SK-N-SH (cell line): Measurements from ENCODE around the gene CNTNAP2. TPM values are rescaled to one million over a fixed set of nuclear protein-coding genes. Genes with fewer than 3 reads are reported as not detected.

Experiments
- CTCF ChIA-PET: fragments of 300-600, 350-600 bp; formaldehyde crosslinking; extraction: SDS; loops from one replicate; lab custom pipeline; 2021; lab: Yijun Ruan, JAX
- POLR2A ChIA-PET: fragments of 350-600 bp; sonication (Branson Sonifier 250); formaldehyde crosslinking; extraction: SDS; loops from one replicate; lab custom pipeline; 2020; ENCODE audit warnings: antibody characterized with exemption, inconsistent platforms; lab: Yijun Ruan, JAX
- DNase-seq: peaks from one replicate; pipeline ENCODE4 v3.0.0; 2012
- H2AFZ ChIP-seq: fragments of 200-600 bp; sonication (generic); 2 replicates; pipeline ENCODE4 v1.8.1; 2016; ENCODE audit warnings: antibody characterized with exemption, mild to moderate bottlenecking, low read depth
- H3F3A ChIP-seq: fragments of 200-600 bp; sonication (generic); replicated peaks from 2 replicates; pipeline ENCODE3; 2016; ENCODE audit warnings: antibody characterized with exemption, mild to moderate bottlenecking; ENCODE audit not compliant: insufficient read depth
- H3K27ac ChIP-seq, 2 experiments: fragments of 200-500 bp in 1 of 2; fragments of 200-600 bp in 1 of 2; sonication (Bioruptor generic) in 1 of 2; sonication (generic), shearing (Covaris generic) in 1 of 2; 2 replicates each; pipeline versions ENCODE4 v1.5.1 to v1.6.1; 2014 to 2016; ENCODE audit warnings: low read depth in 2 of 2, inconsistent platforms in 1 of 2, low read length in 1 of 2, mild to moderate bottlenecking in 1 of 2, mixed read lengths in 1 of 2
- H3K27me3 ChIP-seq: fragments of 200-600 bp; sonication (generic), shearing (Covaris generic); 2 replicates; pipeline ENCODE4 v1.6.1; 2016; ENCODE audit warnings: mixed run types; ENCODE audit not compliant: insufficient read depth
- H3K36me3 ChIP-seq, 2 experiments: fragments of 200-500 bp in 1 of 2; fragments of 200-600 bp in 1 of 2; sonication (Bioruptor generic) in 1 of 2; sonication (generic) in 1 of 2; replicated peaks in 1 of 2; 2 replicates each; pipeline versions ENCODE3 to v1.5.1; 2014 to 2016; ENCODE audit warnings: low read length in 1 of 2, mild to moderate bottlenecking in 1 of 2; ENCODE audit not compliant: insufficient read depth in 2 of 2, control insufficient read depth in 1 of 2
- H3K4me1 ChIP-seq, 2 experiments: fragments of 200-500 bp in 1 of 2; fragments of 200-600 bp in 1 of 2; sonication (Bioruptor generic) in 1 of 2; sonication (generic), shearing (Covaris generic) in 1 of 2; 2 replicates each; pipeline versions ENCODE4 v1.5.1 to v1.6.1; 2014 to 2016; ENCODE audit warnings: low read depth in 1 of 2, low read length in 1 of 2, mixed run types in 1 of 2; ENCODE audit not compliant: insufficient read depth in 2 of 2, control insufficient read depth in 1 of 2
- H3K4me2 ChIP-seq: fragments of 200-600 bp; sonication (generic), shearing (Covaris generic); 2 replicates; pipeline ENCODE4 v1.6.1; 2017; ENCODE audit warnings: mixed run types
- H3K4me3 ChIP-seq, 2 experiments: fragments of 200-500 bp in 1 of 2; fragments of 200-600 bp in 1 of 2; sonication (Bioruptor generic) in 1 of 2; sonication (generic), shearing (Covaris generic) in 1 of 2; 2 replicates each; pipeline versions ENCODE4 v1.5.1 to v1.8.1; 2014 to 2016; ENCODE audit warnings: low read depth in 2 of 2, inconsistent platforms in 1 of 2, low read length in 1 of 2, mild to moderate bottlenecking in 1 of 2, mixed read lengths in 1 of 2, moderate library complexity in 1 of 2
- H3K79me2 ChIP-seq: fragments of 200-600 bp; sonication (generic); 2 replicates; pipeline ENCODE4 v1.8.1; 2017; ENCODE audit warnings: mild to moderate bottlenecking; ENCODE audit not compliant: insufficient read depth
- H3K9ac ChIP-seq: fragments of 200-600 bp; sonication (generic); 2 replicates; pipeline ENCODE4 v1.6.1; 2017; ENCODE audit warnings: mixed run types
- H3K9me2 ChIP-seq: fragments of 200-600 bp; sonication (generic); 2 replicates; pipeline ENCODE4 v1.6.1; 2017; ENCODE audit warnings: mixed run types
- H3K9me3 ChIP-seq: fragments of 200-600 bp; sonication (generic); 2 replicates; pipeline ENCODE4 v1.6.1; 2017; ENCODE audit warnings: mixed run types, mild to moderate bottlenecking, moderate library complexity
- H4K20me1 ChIP-seq: fragments of 200-600 bp; sonication (generic); 2 replicates; pipeline ENCODE4 v1.6.1; 2017; ENCODE audit warnings: mild to moderate bottlenecking, mixed run types; ENCODE audit not compliant: insufficient read depth
- ELF1 ChIP-seq: IDR thresholded peaks from 2 replicates; pipeline ENCODE4 v1.4.0; 2012
- FOXM1 ChIP-seq: IDR thresholded peaks from 2 replicates; pipeline ENCODE4 v1.4.0; 2012; ENCODE audit warnings: low read depth, mild to moderate bottlenecking
- IRF3 ChIP-seq: fragments of 150-350 bp; IDR thresholded peaks from 2 replicates; pipeline ENCODE4 v1.6.1; 2016; ENCODE audit warnings: mild to moderate bottlenecking, low read depth, low read length
- MEF2A ChIP-seq: IDR thresholded peaks from 2 replicates; pipeline ENCODE4 v1.4.0; 2012; ENCODE audit warnings: low read depth, borderline replicate concordance
- RAD21 ChIP-seq: IDR thresholded peaks from 2 replicates; pipeline ENCODE4 v1.6.1; 2012; ENCODE audit warnings: mild to moderate bottlenecking, low read length
- RCOR1 ChIP-seq: fragments of 150-350 bp; IDR thresholded peaks from 2 replicates; pipeline ENCODE4 v1.6.1; 2017; ENCODE audit warnings: antibody characterized with exemption, low read length
- SMC3 ChIP-seq: IDR thresholded peaks from 2 replicates; pipeline ENCODE4 v1.6.1; 2012; ENCODE audit warnings: low read depth, low read length, improper control_type of control experiment
- TAF1 ChIP-seq: IDR thresholded peaks from 2 replicates; pipeline ENCODE4 v1.6.1; 2012; ENCODE audit warnings: low read depth, mild to moderate bottlenecking, low read length, moderate library complexity, borderline replicate concordance
- TCF12 ChIP-seq: IDR thresholded peaks from 2 replicates; pipeline ENCODE4 v1.4.0; 2012
- USF2 ChIP-seq: fragments of 150-350 bp; IDR thresholded peaks from 2 replicates; pipeline ENCODE4 v1.6.1; 2017; ENCODE audit warnings: antibody characterized with exemption, low read length, low read depth, borderline replicate concordance
- ZBTB33 ChIP-seq: IDR thresholded peaks from 2 replicates; pipeline ENCODE4 v1.4.0; 2012; ENCODE audit warnings: low read depth, borderline replicate concordance
- WGBS: methylation state at CpG from one replicate; pipeline ENCODE4 v1.1.6; 2017; ENCODE audit warnings: low lambda C conversion rate; 5-methylcytosine and 5-hydroxymethylcytosine counted together
- polyA plus RNA-seq, 3 experiments: library from polyadenylated mRNA; depleted of rRNA; stranded (reverse); fragments of >200 nt; gene quantifications; 2 replicates each; pipeline ENCODE4 v1.2.3, GENCODE V29; 2012

Gene CNTNAP2
- polyA plus RNA-seq, 1 of the 3 experiments (the other 2 are of a cell fraction) = 3.4 TPM

- 32% methylated on average over 3 of the region's 3 CpGs for WGBS
- no peaks in the 10 kb centered on the region for H3F3A ChIP-seq
- H3K9ac ChIP-seq = no peak overlapping the region
- H3K4me2 ChIP-seq = no peak overlapping the region
- H3K9me3 ChIP-seq = no peaks in the 10 kb centered on the region
- H3K27ac ChIP-seq = no peak overlapping the region
- no peaks in the 10 kb centered on the region for H3K79me2 ChIP-seq
- H4K20me1 ChIP-seq = no peaks in the 10 kb centered on the region
- H3K36me3 ChIP-seq = no peaks in the 10 kb centered on the region
- H2AFZ ChIP-seq = no peak overlapping the region
- POLR2A ChIA-PET = no interaction called here
- H3K4me1 ChIP-seq = no peaks in the 10 kb centered on the region
- H3K9me2 ChIP-seq = no peaks in the 10 kb centered on the region
- DNase-seq = no peak
- CTCF ChIA-PET = interaction anchor here (1.3 kb wide), 1 partner anchor 14 kb away, joined by 3 read pairs; no protein-coding TSS in a partner anchor
- TF ChIP-seq TAF1 = no peak
- TF ChIP-seq TCF12 = no peak
- TF ChIP-seq IRF3 = no peak
- no peak for TF ChIP-seq ELF1
- TF ChIP-seq MEF2A = no peak
- no peaks in the 10 kb centered on the region for H3K27me3 ChIP-seq
- no peak overlapping the region for H3K4me3 ChIP-seq
Measured at GRCh38 chr7:146876411-146876810, 759.8 kb downstream of the CNTNAP2 start.

- ChIA-PET CTCF (no interaction called here), POLR2A (no interaction called here)
- Histone ChIP-seq H3K9ac (no peak overlapping the region), H3K9me2 (0 out of 2 replicates have a peak, but pooled peaks cover 4% of the 10 kb centered on the region), H3K79me2 (no peaks in the 10 kb centered on the region), H3K4me2 (no peak overlapping the region), H3K4me3 (no peak overlapping the region), H3K27me3 (no peaks in the 10 kb centered on the region), H3K4me1 (no peaks in the 10 kb centered on the region), H4K20me1 (no peaks in the 10 kb centered on the region), H3K27ac (no peak overlapping the region), H3K36me3 (no peaks in the 10 kb centered on the region), H3F3A (no peaks in the 10 kb centered on the region), H3K9me3 (no peaks in the 10 kb centered on the region), H2AFZ (no peak overlapping the region)
- no peak for TF ChIP-seq TAF1
- TF ChIP-seq ELF1 = no peak
- TF ChIP-seq RAD21 = no peak
- TF ChIP-seq SMC3 = no peak
- no peak for TF ChIP-seq ZBTB33
- TF ChIP-seq IRF3 = no peak
- no peak for TF ChIP-seq USF2
- TF ChIP-seq FOXM1 = no peak
- TF ChIP-seq RCOR1 = 0 out of 2 replicates have a peak, but pooled peaks have one; percentile 32
- DNase-seq = no peak
- WGBS = 45% methylated on average over 1 of the region's 1 CpG
Measured at GRCh38 chr7:146878901-146879300, 762.3 kb downstream of the CNTNAP2 start.
